ENCODE results near the gene NAALADL2. TPM values are rescaled to one million over a fixed set of nuclear protein-coding genes. Genes with fewer than 3 reads are reported as not detected.
A peak's percentile ranks its signal among the peaks of the same experiment; 100 is the strongest.

The NAALADL2 gene
- total RNA-seq, 1 donor from 2014 or later: 1.1 TPM

- no peaks in the 10 kb centered on the region for H3K36me3 ChIP-seq (ENCODE audit: control insufficient read depth, insufficient read depth, low read length)
- FAIRE-seq (no peak), DNase-seq (ENCODE audit: low read depth) (no peak)
- H3K27me3 ChIP-seq (ENCODE audit: control insufficient read depth, insufficient read depth, low read length): no peaks in the 10 kb centered on the region
- TF ChIP-seq, protein P1, sequence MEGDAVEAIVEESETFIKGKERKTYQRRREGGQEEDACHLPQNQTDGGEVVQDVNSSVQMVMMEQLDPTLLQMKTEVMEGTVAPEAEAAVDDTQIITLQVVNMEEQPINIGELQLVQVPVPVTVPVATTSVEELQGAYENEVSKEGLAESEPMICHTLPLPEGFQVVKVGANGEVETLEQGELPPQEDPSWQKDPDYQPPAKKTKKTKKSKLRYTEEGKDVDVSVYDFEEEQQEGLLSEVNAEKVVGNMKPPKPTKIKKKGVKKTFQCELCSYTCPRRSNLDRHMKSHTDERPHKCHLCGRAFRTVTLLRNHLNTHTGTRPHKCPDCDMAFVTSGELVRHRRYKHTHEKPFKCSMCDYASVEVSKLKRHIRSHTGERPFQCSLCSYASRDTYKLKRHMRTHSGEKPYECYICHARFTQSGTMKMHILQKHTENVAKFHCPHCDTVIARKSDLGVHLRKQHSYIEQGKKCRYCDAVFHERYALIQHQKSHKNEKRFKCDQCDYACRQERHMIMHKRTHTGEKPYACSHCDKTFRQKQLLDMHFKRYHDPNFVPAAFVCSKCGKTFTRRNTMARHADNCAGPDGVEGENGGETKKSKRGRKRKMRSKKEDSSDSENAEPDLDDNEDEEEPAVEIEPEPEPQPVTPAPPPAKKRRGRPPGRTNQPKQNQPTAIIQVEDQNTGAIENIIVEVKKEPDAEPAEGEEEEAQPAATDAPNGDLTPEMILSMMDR (IDR thresholded peaks at IDR 0.05; ENCODE audit: insufficient read depth, low read length, severe bottlenecking): no peak
- H3K4me3 ChIP-seq (ENCODE audit: low read depth, low read length): no peak overlapping the region
Measured at GRCh38 chr3:175107995-175108394, 248.9 kb downstream of the NAALADL2 start.

GRCh38 chr3:175108613-175109151 lies 249.5 kb downstream of the NAALADL2 start:
- TF ChIP-seq, protein P1 (IDR thresholded peaks at IDR 0.05; ENCODE audit: insufficient read depth, low read length, severe bottlenecking): no peak
- DNase-seq (ENCODE audit: low read depth) (no peak), FAIRE-seq (no peak)
- Histone ChIP-seq H3K36me3 (ENCODE audit: control insufficient read depth, insufficient read depth, low read length) (no peaks in the 10 kb centered on the region), H3K27me3 (ENCODE audit: control insufficient read depth, insufficient read depth, low read length) (no peaks in the 10 kb centered on the region), H3K4me3 (ENCODE audit: low read depth, low read length) (no peak overlapping the region)

DNA sequence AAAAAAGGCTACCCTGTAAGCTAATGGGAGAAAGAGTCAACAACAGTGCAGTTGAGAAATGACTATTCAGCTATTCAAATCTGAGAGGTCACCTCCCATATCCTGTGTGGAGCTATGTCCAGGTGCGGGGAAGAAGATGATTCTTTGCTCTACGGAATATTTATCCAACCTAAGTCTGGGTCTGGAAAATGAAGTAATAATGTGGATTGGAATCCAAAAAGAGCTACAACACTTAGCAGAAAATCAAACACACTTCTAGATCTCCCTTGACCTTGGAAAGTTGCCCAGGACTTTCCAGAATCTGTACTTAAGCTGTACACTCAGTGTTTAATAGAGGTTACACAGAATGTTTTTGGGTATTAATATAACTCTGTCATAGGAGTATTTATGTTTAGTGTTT lies 251.9 kb downstream of the NAALADL2 start:
- FAIRE-seq (no peak), DNase-seq (ENCODE audit: low read depth) (no peak)
- TF ChIP-seq, protein P1 (IDR thresholded peaks at IDR 0.05; ENCODE audit: insufficient read depth, low read length, severe bottlenecking): no peak
- Histone ChIP-seq H3K4me3 (ENCODE audit: low read depth, low read length) (no peak overlapping the region), H3K27me3 (ENCODE audit: control insufficient read depth, insufficient read depth, low read length) (no peaks in the 10 kb centered on the region), H3K36me3 (ENCODE audit: control insufficient read depth, insufficient read depth, low read length) (no peaks in the 10 kb centered on the region)

- TF ChIP-seq, protein P1 (IDR thresholded peaks at IDR 0.05; ENCODE audit: insufficient read depth, low read length, severe bottlenecking): no peak
- no peak for DNase-seq (ENCODE audit: low read depth)
- H3K4me3 ChIP-seq (ENCODE audit: low read depth, low read length): no peak overlapping the region
- H3K36me3 ChIP-seq (ENCODE audit: control insufficient read depth, insufficient read depth, low read length): no peaks in the 10 kb centered on the region
- H3K27me3 ChIP-seq (ENCODE audit: control insufficient read depth, insufficient read depth, low read length): no peaks in the 10 kb centered on the region
- no peak for FAIRE-seq
Measured at GRCh38 chr3:175118382-175118941, 259.3 kb downstream of the NAALADL2 start.

DNA sequence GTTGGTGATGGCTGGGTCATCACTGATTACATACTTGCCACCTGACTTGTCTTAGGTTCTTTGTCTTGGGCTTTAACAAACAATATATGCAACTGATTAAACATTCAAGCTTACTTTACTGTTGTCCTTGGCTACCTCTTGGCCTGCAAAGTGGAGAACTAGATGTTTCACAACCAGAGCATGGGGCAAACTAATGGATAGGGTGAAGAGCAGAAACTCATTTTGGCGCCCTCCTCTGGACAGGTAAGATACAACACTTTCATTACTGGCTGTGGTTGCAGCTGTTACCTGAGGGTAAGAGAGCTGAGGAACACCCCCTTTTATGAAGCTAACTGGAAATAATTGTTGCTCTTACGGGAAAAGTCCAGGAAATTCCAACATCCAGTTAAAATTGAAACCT lies 262.1 kb downstream of the NAALADL2 start:
- FAIRE-seq (peak; percentile 88), DNase-seq (ENCODE audit: low read depth) (peak; percentile 37)
- H3K27me3 ChIP-seq (ENCODE audit: control insufficient read depth, insufficient read depth, low read length): no peaks in the 10 kb centered on the region
- no peaks in the 10 kb centered on the region for H3K36me3 ChIP-seq (ENCODE audit: control insufficient read depth, insufficient read depth, low read length)
- TF ChIP-seq, protein P1 (IDR thresholded peaks at IDR 0.05; ENCODE audit: insufficient read depth, low read length, severe bottlenecking): peak; percentile 67
- no peak overlapping the region for H3K4me3 ChIP-seq (ENCODE audit: low read depth, low read length)

Measured in bronchial epithelial cell (primary cell).